Ishikawa (cell line): ENCODE data around the gene AQP12B.

Source experiments
- CEBPB ChIP-seq: IDR thresholded peaks from 2 replicates; pipeline ENCODE4 v1.6.1; 2012
- CREB1 ChIP-seq: IDR thresholded peaks from 2 replicates; pipeline ENCODE4 v1.6.1; 2012; ENCODE audit warnings: low read depth
- EGR1 ChIP-seq: IDR thresholded peaks from 2 replicates; pipeline ENCODE4 v1.6.1; 2012
- EP300 ChIP-seq: IDR thresholded peaks from 2 replicates; pipeline ENCODE4 v1.6.1; 2012; ENCODE audit warnings: borderline replicate concordance
- FOXM1 ChIP-seq: IDR thresholded peaks from 2 replicates; pipeline ENCODE4 v1.6.1; 2012; ENCODE audit warnings: low read depth, borderline replicate concordance
- NFIC ChIP-seq: IDR thresholded peaks from 2 replicates; pipeline ENCODE4 v1.6.1; 2012
- RAD21 ChIP-seq: IDR thresholded peaks from 2 replicates; pipeline ENCODE4 v1.6.1; 2012; ENCODE audit warnings: low read depth
- TAF1 ChIP-seq: IDR thresholded peaks from 2 replicates; pipeline ENCODE4 v1.6.1; 2012; ENCODE audit warnings: low read depth, mild to moderate bottlenecking
- TCF12 ChIP-seq: IDR thresholded peaks from 2 replicates; pipeline ENCODE4 v1.6.1; 2012; ENCODE audit warnings: low read depth
- TEAD4 ChIP-seq: IDR thresholded peaks from 2 replicates; pipeline ENCODE4 v1.6.1; 2012
- YY1 ChIP-seq: IDR thresholded peaks from 2 replicates; pipeline ENCODE4 v1.6.1; 2012; ENCODE audit warnings: low read depth
- ZBTB7A ChIP-seq: IDR thresholded peaks from 2 replicates; pipeline ENCODE4 v1.6.1; 2012; ENCODE audit warnings: low read depth
- TF ChIP-seq, protein P1 (sequence below): IDR thresholded peaks from 2 replicates; pipeline ENCODE4 v1.6.1; 2012; ENCODE audit warnings: low read depth, mild to moderate bottlenecking
- TF ChIP-seq, protein P2 (sequence below): IDR thresholded peaks from 2 replicates; pipeline ENCODE4 v1.6.1; 2012
- TF ChIP-seq, protein P3 (sequence below): IDR thresholded peaks from 2 replicates; pipeline ENCODE4 v1.6.1; 2012

AQP12B gene

GRCh38 chr2:240632306-240632721 is 50.4 kb downstream of the AQP12B start:
- TF ChIP-seq RAD21: no peak
- TF ChIP-seq TCF12: no peak
- no peak for TF ChIP-seq ZBTB7A
- no peak for TF ChIP-seq TAF1
- TF ChIP-seq TEAD4: no peak
- no peak for TF ChIP-seq YY1

- no peak for TF ChIP-seq EGR1
- TF ChIP-seq CEBPB: no peak
- TF ChIP-seq YY1: no peak
- TF ChIP-seq, protein P1, sequence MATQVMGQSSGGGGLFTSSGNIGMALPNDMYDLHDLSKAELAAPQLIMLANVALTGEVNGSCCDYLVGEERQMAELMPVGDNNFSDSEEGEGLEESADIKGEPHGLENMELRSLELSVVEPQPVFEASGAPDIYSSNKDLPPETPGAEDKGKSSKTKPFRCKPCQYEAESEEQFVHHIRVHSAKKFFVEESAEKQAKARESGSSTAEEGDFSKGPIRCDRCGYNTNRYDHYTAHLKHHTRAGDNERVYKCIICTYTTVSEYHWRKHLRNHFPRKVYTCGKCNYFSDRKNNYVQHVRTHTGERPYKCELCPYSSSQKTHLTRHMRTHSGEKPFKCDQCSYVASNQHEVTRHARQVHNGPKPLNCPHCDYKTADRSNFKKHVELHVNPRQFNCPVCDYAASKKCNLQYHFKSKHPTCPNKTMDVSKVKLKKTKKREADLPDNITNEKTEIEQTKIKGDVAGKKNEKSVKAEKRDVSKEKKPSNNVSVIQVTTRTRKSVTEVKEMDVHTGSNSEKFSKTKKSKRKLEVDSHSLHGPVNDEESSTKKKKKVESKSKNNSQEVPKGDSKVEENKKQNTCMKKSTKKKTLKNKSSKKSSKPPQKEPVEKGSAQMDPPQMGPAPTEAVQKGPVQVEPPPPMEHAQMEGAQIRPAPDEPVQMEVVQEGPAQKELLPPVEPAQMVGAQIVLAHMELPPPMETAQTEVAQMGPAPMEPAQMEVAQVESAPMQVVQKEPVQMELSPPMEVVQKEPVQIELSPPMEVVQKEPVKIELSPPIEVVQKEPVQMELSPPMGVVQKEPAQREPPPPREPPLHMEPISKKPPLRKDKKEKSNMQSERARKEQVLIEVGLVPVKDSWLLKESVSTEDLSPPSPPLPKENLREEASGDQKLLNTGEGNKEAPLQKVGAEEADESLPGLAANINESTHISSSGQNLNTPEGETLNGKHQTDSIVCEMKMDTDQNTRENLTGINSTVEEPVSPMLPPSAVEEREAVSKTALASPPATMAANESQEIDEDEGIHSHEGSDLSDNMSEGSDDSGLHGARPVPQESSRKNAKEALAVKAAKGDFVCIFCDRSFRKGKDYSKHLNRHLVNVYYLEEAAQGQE: no peak
- TF ChIP-seq, protein P2, sequence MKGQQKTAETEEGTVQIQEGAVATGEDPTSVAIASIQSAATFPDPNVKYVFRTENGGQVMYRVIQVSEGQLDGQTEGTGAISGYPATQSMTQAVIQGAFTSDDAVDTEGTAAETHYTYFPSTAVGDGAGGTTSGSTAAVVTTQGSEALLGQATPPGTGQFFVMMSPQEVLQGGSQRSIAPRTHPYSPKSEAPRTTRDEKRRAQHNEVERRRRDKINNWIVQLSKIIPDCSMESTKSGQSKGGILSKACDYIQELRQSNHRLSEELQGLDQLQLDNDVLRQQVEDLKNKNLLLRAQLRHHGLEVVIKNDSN: no peak
- TF ChIP-seq, protein P3, sequence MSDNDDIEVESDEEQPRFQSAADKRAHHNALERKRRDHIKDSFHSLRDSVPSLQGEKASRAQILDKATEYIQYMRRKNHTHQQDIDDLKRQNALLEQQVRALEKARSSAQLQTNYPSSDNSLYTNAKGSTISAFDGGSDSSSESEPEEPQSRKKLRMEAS: no peak
- no peak for TF ChIP-seq FOXM1
- TF ChIP-seq TEAD4: no peak
- TF ChIP-seq EP300: no peak
- no peak for TF ChIP-seq NFIC
- no peak for TF ChIP-seq ZBTB7A
These were observed 51.0 kb downstream of the AQP12B start for GRCh38 chr2:240631548-240632305.

GRCh38 chr2:240630771-240631547 is 51.7 kb downstream of the AQP12B start:
- no peak for TF ChIP-seq YY1
- no peak for TF ChIP-seq ZBTB7A
- TF ChIP-seq CREB1: no peak
- TF ChIP-seq CEBPB: no peak
- TF ChIP-seq RAD21: no peak
- no peak for TF ChIP-seq FOXM1
- no peak for TF ChIP-seq TCF12
- TF ChIP-seq, protein P1: no peak
- TF ChIP-seq, protein P3: no peak
- TF ChIP-seq, protein P2: no peak
- TF ChIP-seq EP300: no peak
- no peak for TF ChIP-seq NFIC
- no peak for TF ChIP-seq TAF1
- TF ChIP-seq EGR1: no peak
- no peak for TF ChIP-seq TEAD4

DNA sequence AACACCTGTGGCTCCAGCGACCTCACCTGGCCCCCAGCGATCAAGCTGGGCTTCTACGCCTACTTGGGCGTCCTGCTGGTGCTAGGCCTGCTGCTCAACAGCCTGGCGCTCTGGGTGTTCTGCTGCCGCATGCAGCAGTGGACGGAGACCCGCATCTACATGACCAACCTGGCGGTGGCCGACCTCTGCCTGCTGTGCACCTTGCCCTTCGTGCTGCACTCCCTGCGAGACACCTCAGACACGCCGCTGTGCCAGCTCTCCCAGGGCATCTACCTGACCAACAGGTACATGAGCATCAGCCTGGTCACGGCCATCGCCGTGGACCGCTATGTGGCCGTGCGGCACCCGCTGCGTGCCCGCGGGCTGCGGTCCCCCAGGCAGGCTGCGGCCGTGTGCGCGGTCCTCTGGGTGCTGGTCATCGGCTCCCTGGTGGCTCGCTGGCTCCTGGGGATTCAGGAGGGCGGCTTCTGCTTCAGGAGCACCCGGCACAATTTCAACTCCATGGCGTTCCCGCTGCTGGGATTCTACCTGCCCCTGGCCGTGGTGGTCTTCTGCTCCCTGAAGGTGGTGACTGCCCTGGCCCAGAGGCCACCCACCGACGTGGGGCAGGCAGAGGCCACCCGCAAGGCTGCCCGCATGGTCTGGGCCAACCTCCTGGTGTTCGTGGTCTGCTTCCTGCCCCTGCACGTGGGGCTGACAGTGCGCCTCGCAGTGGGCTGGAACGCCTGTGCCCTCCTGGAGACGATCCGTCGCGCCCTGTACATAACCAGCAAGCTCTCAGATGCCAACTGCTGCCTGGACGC is 52.5 kb downstream of the AQP12B start:
- TF ChIP-seq, protein P2: no peak
- TF ChIP-seq RAD21: peak; percentile 7; the same call in 1 of the 2 replicates

- no peak for TF ChIP-seq TEAD4
- TF ChIP-seq TAF1: no peak
- TF ChIP-seq, protein P3: no peak
- no peak for TF ChIP-seq RAD21
- TF ChIP-seq EP300: no peak
- TF ChIP-seq NFIC: no peak
- TF ChIP-seq, protein P2: no peak
- no peak for TF ChIP-seq CREB1
- TF ChIP-seq FOXM1: no peak
- no peak for TF ChIP-seq EGR1
- no peak for TF ChIP-seq TCF12
- TF ChIP-seq YY1: no peak
These were observed 53.1 kb downstream of the AQP12B start for GRCh38 chr2:240629619-240629967.
